HG02763 (cell line): ENCODE results near the gene TAS2R39.
A peak's percentile ranks its signal among the peaks of the same experiment; 100 is the strongest.

Experiments used
- ATAC-seq: cut with Tn5 transposase; IDR thresholded peaks from one replicate; pipeline ENCODE4 v1.9.1; 2021; ENCODE audit warnings: mild to moderate bottlenecking, moderate library complexity; ENCODE audit not compliant: unreplicated experiment

Gene TAS2R39

GRCh38 chr7:143214789-143215679 lies 31.8 kb downstream of the TAS2R39 start:
- peak; percentile 85 for ATAC-seq

GRCh38 chr7:143216151-143216550 lies 32.9 kb downstream of the TAS2R39 start:
- no peak for ATAC-seq

GRCh38 chr7:143216686-143217085 lies 33.5 kb downstream of the TAS2R39 start:
- ATAC-seq, result no peak

GRCh38 chr7:143217806-143218205 lies 34.6 kb downstream of the TAS2R39 start:
- no peak for ATAC-seq

GRCh38 chr7:143221286-143221685 lies 38.1 kb downstream of the TAS2R39 start:
- ATAC-seq, result no peak

- no peak for ATAC-seq
Measured at GRCh38 chr7:143221737-143222136, 38.5 kb downstream of the TAS2R39 start, which contains the start of gene TAS2R40. Gene TAS2R40, plus strand, starts transcription at chr7:143222037. Its CDS starts 42 bp downstream, at chr7:143222079.

- ATAC-seq, result no peak
Measured at GRCh38 chr7:143222782-143223181, 39.6 kb downstream of the TAS2R39 start.

GRCh38 chr7:143223784-143224183 lies 40.6 kb downstream of the TAS2R39 start:
- ATAC-seq, result no peak

GRCh38 chr7:143225047-143225446 lies 41.8 kb downstream of the TAS2R39 start:
- ATAC-seq, result no peak

- ATAC-seq, result no peak
Measured at GRCh38 chr7:143227806-143228205, 44.6 kb downstream of the TAS2R39 start.

GRCh38 chr7:143229054-143229790 lies 46.0 kb downstream of the TAS2R39 start:
- no peak for ATAC-seq

- ATAC-seq, result no peak
Measured at GRCh38 chr7:143230602-143231457, 47.6 kb downstream of the TAS2R39 start.
